ENCODE data around the gene XCR1.

- TF ChIP-seq CTCF (conservative IDR thresholded peaks at IDR 0.05; ENCODE audit: low read length) (no peak), EZH2phosphoT487 (IDR thresholded peaks at IDR 0.05; ENCODE audit: borderline replicate concordance, low read depth, low read length) (no peak)
These were observed 34.5 kb downstream of the XCR1 start for GRCh38 chr3:45992821-45993221.
